Erythroblast (primary cell): Measurements from ENCODE around the gene SLC38A6.

ENCODE experiments used
- DNase-seq, 2 experiments: peaks; one replicate each; lab custom pipeline; 2025; lab: John Stamatoyannopoulos, UW
- GATA1 ChIP-seq: IDR thresholded peaks from 2 replicates; pipeline ENCODE4 v1.6.1; 2011; ENCODE audit warnings: low read depth, mild to moderate bottlenecking, control low read depth, low read length, moderate library complexity
- POLR2A ChIP-seq: IDR thresholded peaks from 2 replicates; pipeline ENCODE4 v1.6.1; 2011; ENCODE audit warnings: mild to moderate bottlenecking, low read length

The SLC38A6 gene

GRCh38 chr14:61003571-61003970, 22.5 kb downstream of the SLC38A6 start:
- DNase-seq, result no peak
- TF ChIP-seq GATA1, result no peak
- no peak for TF ChIP-seq POLR2A

GRCh38 chr14:61019537-61019936, 38.5 kb downstream of the SLC38A6 start:
- TF ChIP-seq POLR2A (no peak), GATA1 (no peak)
- DNase-seq, result no peak

- peak; percentile 72 to 83 for DNase-seq
- TF ChIP-seq POLR2A (no peak), GATA1 (no peak)
Observed at GRCh38 chr14:61025251-61026223, 44.5 kb downstream of the SLC38A6 start.

- DNase-seq, result no peak
- TF ChIP-seq POLR2A, result no peak
- TF ChIP-seq GATA1, result no peak
Observed at GRCh38 chr14:61026526-61026925, 45.5 kb downstream of the SLC38A6 start.

- DNase-seq, result no peak
- no peak for TF ChIP-seq GATA1
Observed at GRCh38 chr14:61031026-61031425, 50.0 kb downstream of the SLC38A6 start.

- TF ChIP-seq GATA1 (no peak), POLR2A (no peak)
- DNase-seq, result no peak
Observed at GRCh38 chr14:61033054-61033453, 52.0 kb downstream of the SLC38A6 start.

GRCh38 chr14:61033855-61034254, 52.8 kb downstream of the SLC38A6 start:
- TF ChIP-seq POLR2A (no peak), GATA1 (no peak)
- DNase-seq, result no peak

GRCh38 chr14:61034416-61035120, 53.5 kb downstream of the SLC38A6 start:
- DNase-seq, result no peak
- TF ChIP-seq GATA1, result no peak
- TF ChIP-seq POLR2A, result no peak

GRCh38 chr14:61037215-61037614, 56.2 kb downstream of the SLC38A6 start:
- DNase-seq, result no peak
- no peak for TF ChIP-seq GATA1
- TF ChIP-seq POLR2A, result no peak

- TF ChIP-seq GATA1 (no peak), POLR2A (no peak)
- DNase-seq, result no peak
Observed at GRCh38 chr14:61041704-61042103, 60.7 kb downstream of the SLC38A6 start.

GRCh38 chr14:61042220-61042619, 61.2 kb downstream of the SLC38A6 start:
- DNase-seq, result no peak
- no peak for TF ChIP-seq POLR2A
- no peak for TF ChIP-seq GATA1

- no peak for TF ChIP-seq GATA1
- TF ChIP-seq POLR2A, result no peak
- no peak for DNase-seq
Observed at GRCh38 chr14:61043506-61043905, 62.5 kb downstream of the SLC38A6 start.

GRCh38 chr14:61047021-61047420, 66.0 kb downstream of the SLC38A6 start:
- DNase-seq, result no peak
- TF ChIP-seq GATA1, result no peak
- TF ChIP-seq POLR2A, result no peak

- TF ChIP-seq POLR2A, result no peak
- no peak for TF ChIP-seq GATA1
- no peak for DNase-seq
Observed at GRCh38 chr14:61048640-61049039, 67.6 kb downstream of the SLC38A6 start.

GRCh38 chr14:61050417-61050816, 69.4 kb downstream of the SLC38A6 start:
- no peak for TF ChIP-seq POLR2A
- TF ChIP-seq GATA1, result no peak

More at GRCh38 chr14:61050417-61050816, 69.4 kb downstream of the SLC38A6 start:
- no peak for DNase-seq
